NK-92 treated with Interleukin-12 subunit alpha and Interleukin-12 subunit beta, amount 100 ng/mL, for 24 hours (cell line): ENCODE results near the gene CHD6.

Source experiments
- DNase-seq: peaks from one replicate; lab custom pipeline; 2025; lab: John Stamatoyannopoulos, UW

Gene CHD6

GRCh38 chr20:41366546-41367392 is 251.4 kb downstream of the CHD6 start, which contains the start of gene EMILIN3:
Gene EMILIN3, minus strand, starts transcription at chr20:41366818. Its CDS starts 184 bp downstream, at chr20:41366634.
- DNase-seq = no peak

DNA sequence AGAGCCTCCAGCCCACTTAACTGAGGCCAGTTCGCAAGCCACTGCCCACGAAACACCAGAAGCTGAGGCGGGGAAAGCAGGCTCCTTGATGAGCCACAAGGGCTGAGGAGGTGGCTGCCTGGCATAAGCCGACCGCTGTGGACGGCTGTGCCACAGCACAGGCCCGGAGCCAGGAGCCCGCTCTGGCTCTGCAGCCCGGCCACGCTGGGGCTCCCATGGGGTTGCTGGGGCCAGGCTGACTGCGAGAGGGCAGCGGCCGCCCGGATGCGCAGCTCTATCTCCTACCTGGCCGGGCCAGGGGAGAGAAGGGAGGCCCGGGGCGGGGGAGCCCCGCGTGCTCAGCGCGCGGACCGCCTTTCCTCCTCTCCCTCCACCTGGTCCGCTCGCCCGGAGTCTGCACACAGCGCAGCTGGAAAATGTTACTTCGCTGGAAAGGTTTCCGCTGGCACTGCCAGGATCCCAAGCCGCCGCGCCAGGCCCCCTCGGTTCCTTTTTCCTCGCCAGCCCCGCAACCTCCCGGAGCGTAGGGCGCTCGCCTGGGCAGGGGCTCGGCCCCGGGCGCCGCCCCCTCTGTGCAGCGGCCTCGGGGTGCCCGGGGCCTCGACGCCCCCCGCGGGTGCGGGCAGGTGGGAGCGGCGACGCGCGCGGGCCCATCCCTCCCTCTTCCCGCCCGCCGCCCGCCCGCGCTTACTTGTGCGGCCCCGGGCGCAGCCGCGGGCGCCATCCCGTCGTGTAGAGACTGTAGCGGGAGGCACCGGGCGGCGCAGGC is 252.2 kb downstream of the CHD6 start:
- DNase-seq = no peak

GRCh38 chr20:41364967-41365765 is 253.0 kb downstream of the CHD6 start:
- DNase-seq = no peak

- no peak for DNase-seq
Measured at GRCh38 chr20:41364236-41364855, 253.8 kb downstream of the CHD6 start.

- no peak for DNase-seq
Measured at GRCh38 chr20:41363601-41364000, 254.6 kb downstream of the CHD6 start.

DNA sequence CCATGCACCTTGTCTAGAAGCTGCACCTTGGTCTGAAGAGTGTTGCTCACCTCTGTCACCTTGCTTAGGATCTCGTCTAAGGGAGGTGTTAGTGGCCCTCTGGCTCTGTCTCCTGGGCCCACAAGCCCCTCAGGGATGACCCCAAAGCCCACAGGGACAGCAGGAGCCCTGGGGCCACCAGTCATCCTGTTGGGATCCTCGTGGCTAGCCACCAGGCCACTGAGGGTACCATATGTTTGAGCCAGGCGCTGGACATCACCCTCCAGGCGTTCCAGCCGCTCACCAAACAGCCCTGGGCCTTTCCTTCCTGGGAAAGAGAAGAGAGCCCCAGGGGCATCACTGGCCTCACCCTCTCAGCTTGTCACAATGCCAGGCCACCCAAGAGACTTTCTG is 255.4 kb downstream of the CHD6 start:
- DNase-seq = no peak

- no peak for DNase-seq
Measured at GRCh38 chr20:41361757-41362747, 256.1 kb downstream of the CHD6 start.

- DNase-seq = no peak
Measured at GRCh38 chr20:41360831-41361756, 257.1 kb downstream of the CHD6 start.

- DNase-seq = no peak
Measured at GRCh38 chr20:41359541-41360011, 258.6 kb downstream of the CHD6 start.

GRCh38 chr20:41358717-41359116 is 259.5 kb downstream of the CHD6 start:
- no peak for DNase-seq

DNA sequence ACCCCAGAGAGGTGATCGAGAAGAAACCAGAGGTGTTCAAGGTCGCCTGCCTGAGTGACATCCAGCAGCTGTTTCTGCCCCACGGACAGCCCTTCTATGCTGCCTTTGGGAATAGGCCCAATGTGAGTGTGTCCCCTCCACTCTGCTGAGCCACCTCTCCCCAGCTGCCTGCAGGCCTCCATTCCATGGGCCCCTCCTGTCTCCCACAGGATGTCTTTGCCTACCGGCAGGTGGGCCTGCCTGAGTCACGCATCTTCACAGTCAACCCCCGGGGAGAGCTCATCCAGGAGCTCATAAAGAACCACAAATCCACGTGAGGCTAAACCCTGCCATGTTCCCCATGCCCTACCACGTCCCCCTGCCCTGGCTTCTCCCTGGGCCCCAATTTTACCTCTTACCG is 259.9 kb downstream of the CHD6 start:
- DNase-seq = no peak

GRCh38 chr20:41357424-41358163 is 260.6 kb downstream of the CHD6 start:
- no peak for DNase-seq

DNA sequence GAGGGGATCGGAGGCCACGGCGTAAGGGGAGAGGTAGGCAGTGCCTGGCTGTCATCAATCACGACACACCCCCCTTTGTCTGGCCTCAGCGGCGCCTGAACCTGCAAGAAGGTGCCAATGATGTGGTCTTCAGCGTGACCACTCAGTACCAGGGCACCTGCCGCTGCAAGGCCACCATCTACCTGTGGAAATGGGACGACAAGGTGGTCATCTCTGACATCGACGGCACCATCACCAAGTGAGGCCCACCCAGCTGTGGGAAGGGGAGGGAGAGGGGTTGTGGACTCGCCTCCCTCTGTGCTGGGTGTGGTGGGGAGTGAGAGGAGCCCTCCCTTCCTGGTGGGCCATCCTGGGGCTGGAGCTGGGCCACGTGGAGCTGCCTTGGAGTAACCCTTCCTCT is 261.2 kb downstream of the CHD6 start:
- no peak for DNase-seq

GRCh38 chr20:41355598-41356203 is 262.5 kb downstream of the CHD6 start:
- DNase-seq = no peak

GRCh38 chr20:41355192-41355591 is 263.0 kb downstream of the CHD6 start:
- DNase-seq = no peak

DNA sequence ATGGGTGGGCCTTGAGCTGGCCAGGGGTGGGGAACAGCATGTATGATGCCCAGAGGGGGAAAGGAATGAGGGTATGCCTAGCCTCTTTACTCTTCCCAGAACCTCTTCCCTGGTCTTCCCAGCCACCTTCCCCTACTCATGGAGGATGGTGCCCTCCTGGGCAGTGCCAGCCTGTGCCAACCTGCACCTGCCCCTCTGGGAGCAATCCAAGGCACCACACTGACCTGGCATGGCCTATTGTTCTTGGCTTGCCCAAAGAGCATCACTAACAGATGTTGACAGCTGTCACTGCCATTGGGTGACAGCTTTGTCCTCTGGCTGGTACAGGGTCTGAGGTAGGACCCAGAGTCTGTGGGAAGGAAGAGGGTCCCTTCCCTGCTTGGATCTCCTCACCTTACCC is 264.6 kb downstream of the CHD6 start:
- DNase-seq = no peak

GRCh38 chr20:41352666-41353065 is 265.5 kb downstream of the CHD6 start:
- no peak for DNase-seq

GRCh38 chr20:41352106-41352505 is 266.1 kb downstream of the CHD6 start:
- no peak for DNase-seq
